ENCODE results near the gene KLHDC7B. TPM values are rescaled to one million over a fixed set of nuclear protein-coding genes. Genes with fewer than 3 reads are reported as not detected.

Gene KLHDC7B
- polyA plus RNA-seq, 1 experiment, result 0.04 TPM

- no peak for DNase-seq (ENCODE audit: low read depth, low spot score)
- no peak overlapping the region for H3K27ac ChIP-seq (ENCODE audit: low read depth, low read length)
- CTCF ChIA-PET, result no interaction called here
- H3K27me3 ChIP-seq (ENCODE audit: control insufficient read depth, insufficient read depth, low read length), result peaks cover 12% of the 10 kb centered on the region
- H3K4me3 ChIP-seq (ENCODE audit: low read depth, low read length), result no peak overlapping the region
- H3K9me3 ChIP-seq (ENCODE audit: control insufficient read depth, insufficient read depth, low read length), result no peaks in the 10 kb centered on the region; the same call in 1 of the 2 replicates
- POLR2A ChIA-PET, result no interaction called here
- TF ChIP-seq CTCF (IDR thresholded peaks at IDR 0.05; ENCODE audit: low read depth, low read length), result no peak
Observed at GRCh38 chr22:50567721-50568252, 22.1 kb downstream of the KLHDC7B start.

- Histone ChIP-seq H3K4me3 (ENCODE audit: low read depth, low read length) (no peak overlapping the region), H3K27me3 (ENCODE audit: control insufficient read depth, insufficient read depth, low read length) (peaks cover 14% of the 10 kb centered on the region), H3K27ac (ENCODE audit: low read depth, low read length) (no peak overlapping the region), H3K9me3 (ENCODE audit: control insufficient read depth, insufficient read depth, low read length) (no peaks in the 10 kb centered on the region)
- DNase-seq (ENCODE audit: low read depth, low spot score), result no peak
- ChIA-PET POLR2A (no interaction called here), CTCF (no interaction called here)
- no peak for TF ChIP-seq CTCF (IDR thresholded peaks at IDR 0.05; ENCODE audit: low read depth, low read length)
Observed at GRCh38 chr22:50568626-50569025, 22.9 kb downstream of the KLHDC7B start.

- ChIA-PET POLR2A (no interaction called here), CTCF (no interaction called here)
- DNase-seq (ENCODE audit: low read depth, low spot score), result no peak
- H3K27ac ChIP-seq (ENCODE audit: low read depth, low read length), result no peak overlapping the region
- no peak overlapping the region for H3K4me3 ChIP-seq (ENCODE audit: low read depth, low read length)
- no peak for TF ChIP-seq CTCF (IDR thresholded peaks at IDR 0.05; ENCODE audit: low read depth, low read length)
- H3K27me3 ChIP-seq (ENCODE audit: control insufficient read depth, insufficient read depth, low read length), result peaks cover 15% of the 10 kb centered on the region
- no peaks in the 10 kb centered on the region for H3K9me3 ChIP-seq (ENCODE audit: control insufficient read depth, insufficient read depth, low read length)
Observed at GRCh38 chr22:50569041-50569459, 23.4 kb downstream of the KLHDC7B start.

- Histone ChIP-seq H3K27me3 (ENCODE audit: control insufficient read depth, insufficient read depth, low read length) (peaks cover 11% of the 10 kb centered on the region), H3K9me3 (ENCODE audit: control insufficient read depth, insufficient read depth, low read length) (no peaks in the 10 kb centered on the region), H3K4me3 (ENCODE audit: low read depth, low read length) (no peak overlapping the region), H3K27ac (ENCODE audit: low read depth, low read length) (no peak overlapping the region)
- no peak for TF ChIP-seq CTCF (IDR thresholded peaks at IDR 0.05; ENCODE audit: low read depth, low read length)
- ChIA-PET CTCF (interaction anchor here (0.6 kb wide), 1 partner anchor 157 kb away, joined by 5 read pairs; no protein-coding TSS in a partner anchor), POLR2A (no interaction called here)
- no peak for DNase-seq (ENCODE audit: low read depth, low spot score)
Observed at GRCh38 chr22:50569896-50570535, 24.3 kb downstream of the KLHDC7B start.

- H3K4me3 ChIP-seq (ENCODE audit: low read depth, low read length), result no peak overlapping the region
- peaks cover 11% of the 10 kb centered on the region for H3K27me3 ChIP-seq (ENCODE audit: control insufficient read depth, insufficient read depth, low read length)
- H3K9me3 ChIP-seq (ENCODE audit: control insufficient read depth, insufficient read depth, low read length), result no peaks in the 10 kb centered on the region
- POLR2A ChIA-PET, result no interaction called here
- DNase-seq (ENCODE audit: low read depth, low spot score), result no peak
- H3K27ac ChIP-seq (ENCODE audit: low read depth, low read length), result no peak overlapping the region
- CTCF ChIA-PET, result no interaction called here
- TF ChIP-seq CTCF (IDR thresholded peaks at IDR 0.05; ENCODE audit: low read depth, low read length), result no peak
Observed at GRCh38 chr22:50570861-50571260, 25.2 kb downstream of the KLHDC7B start.

Data from AG04450 (cell line).